ENCODE data around the gene KLHL36.

The KLHL36 gene

GRCh38 chr16:84647828-84648594 is at the start of gene KLHL36:
KLHL36 (plus strand) TSS chr16:84648511; CDS start chr16:84650868, 2,357 bp downstream.
- no peak for TF ChIP-seq CTCF (conservative IDR thresholded peaks at IDR 0.05; ENCODE audit: low read depth, low read length)
- H3K4me3 ChIP-seq (ENCODE audit: low read depth, low read length) = peak within 1 kb of the TSS; percentile 70
- DNase-seq (ENCODE audit: low read depth) = peak; percentile 18

- peak overlapping the region; percentile 18 for H3K4me3 ChIP-seq (ENCODE audit: low read depth, low read length)
- no peak for TF ChIP-seq CTCF (conservative IDR thresholded peaks at IDR 0.05; ENCODE audit: low read depth, low read length)
- peak; percentile 90 for DNase-seq (ENCODE audit: low read depth)
Observed at GRCh38 chr16:84599521-84600202, 48.6 kb upstream of the KLHL36 start.

GRCh38 chr16:84600343-84601229 is 47.7 kb upstream of the KLHL36 start:
- no peak overlapping the region for H3K4me3 ChIP-seq (ENCODE audit: low read depth, low read length)
- peak; percentile 44 for DNase-seq (ENCODE audit: low read depth)
- TF ChIP-seq CTCF (conservative IDR thresholded peaks at IDR 0.05; ENCODE audit: low read depth, low read length) = no peak

- TF ChIP-seq CTCF (conservative IDR thresholded peaks at IDR 0.05; ENCODE audit: low read depth, low read length) = no peak
- peak; percentile 97 for DNase-seq (ENCODE audit: low read depth)
- H3K4me3 ChIP-seq (ENCODE audit: low read depth, low read length) = peak overlapping the region; percentile 23
Observed at GRCh38 chr16:84603140-84603816, 45.0 kb upstream of the KLHL36 start.

- DNase-seq (ENCODE audit: low read depth) = no peak
- no peak for TF ChIP-seq CTCF (conservative IDR thresholded peaks at IDR 0.05; ENCODE audit: low read depth, low read length)
- no peak overlapping the region for H3K4me3 ChIP-seq (ENCODE audit: low read depth, low read length)
Observed at GRCh38 chr16:84603940-84604339, 44.4 kb upstream of the KLHL36 start.

- no peak for TF ChIP-seq CTCF (conservative IDR thresholded peaks at IDR 0.05; ENCODE audit: low read depth, low read length)
- peak; percentile 15 for DNase-seq (ENCODE audit: low read depth)
- H3K4me3 ChIP-seq (ENCODE audit: low read depth, low read length) = no peak overlapping the region
Observed at GRCh38 chr16:84604477-84605013, 43.8 kb upstream of the KLHL36 start.

Measured in choroid plexus epithelial cell (primary cell).